Karpas-422 (cell line): ENCODE results near the gene GDAP1L1. TPM values are rescaled to one million over a fixed set of nuclear protein-coding genes. Genes with fewer than 3 reads are reported as not detected.

Experiments
- DNase-seq: peaks from one replicate; pipeline ENCODE4 v3.0.0-alpha.2; 2015
- H2AFZ ChIP-seq: fragments of 200-600 bp; sonication (generic); 2 replicates; pipeline ENCODE4 v1.6.1; 2014; ENCODE audit warnings: antibody characterized with exemption, low read length, mixed read lengths
- H3K27ac ChIP-seq: fragments of 200-600 bp; sonication (generic); 2 replicates; pipeline ENCODE4 v1.5.1; 2014; ENCODE audit warnings: mild to moderate bottlenecking, low read length, moderate library complexity
- H3K27me3 ChIP-seq: fragments of 200-600 bp; sonication (generic); 2 replicates; pipeline ENCODE4 v1.6.1; 2014; ENCODE audit warnings: low read length, mixed read lengths
- H3K36me3 ChIP-seq: fragments of 200-600 bp; sonication (generic); 2 replicates; pipeline ENCODE4 v1.6.1; 2014; ENCODE audit warnings: low read length, mixed read lengths; ENCODE audit not compliant: insufficient read depth
- H3K4me1 ChIP-seq: fragments of 200-600 bp; sonication (generic); 2 replicates; pipeline ENCODE4 v1.6.1; 2014; ENCODE audit warnings: mild to moderate bottlenecking, low read length, mixed read lengths
- H3K4me2 ChIP-seq: fragments of 200-600 bp; sonication (generic); 2 replicates; pipeline ENCODE4 v1.6.1; 2014; ENCODE audit warnings: low read length, low read depth, mild to moderate bottlenecking; ENCODE audit not compliant: poor library complexity, severe bottlenecking
- H3K4me3 ChIP-seq: fragments of 200-600 bp; sonication (generic); 2 replicates; pipeline ENCODE4 v1.5.1; 2014; ENCODE audit warnings: mild to moderate bottlenecking, antibody characterized with exemption, low read length, mixed read lengths
- H3K79me2 ChIP-seq: fragments of 200-600 bp; sonication (generic); 2 replicates; pipeline ENCODE4 v1.6.1; 2014; ENCODE audit warnings: mild to moderate bottlenecking, low read length, mixed read lengths
- H3K9ac ChIP-seq: fragments of 200-600 bp; sonication (generic); 2 replicates; pipeline ENCODE4 v1.6.0; 2014; ENCODE audit warnings: low read length
- H3K9me2 ChIP-seq: fragments of 200-600 bp; sonication (generic), shearing (Covaris generic); replicated peaks from 2 replicates; pipeline ENCODE4 v1.6.0; 2014; ENCODE audit warnings: mild to moderate bottlenecking, low read length, moderate library complexity; ENCODE audit not compliant: insufficient read depth
- H3K9me3 ChIP-seq: fragments of 300-700, 200-600 bp; sonication (generic); 2 replicates; pipeline ENCODE4 v1.6.1; 2014; ENCODE audit warnings: low read length, mixed read lengths
- H4K20me1 ChIP-seq: fragments of 200-600 bp; sonication (generic); 2 replicates; pipeline ENCODE4 v1.6.1; 2014; ENCODE audit warnings: mild to moderate bottlenecking, antibody characterized with exemption, low read length, low read depth; ENCODE audit not compliant: insufficient read depth
- total RNA-seq: library from RNA; depleted of rRNA; stranded (reverse); fragments of >200 nt; shearing (Covaris generic); gene quantifications from 2 replicates; pipeline ENCODE4 v1.2.3, GENCODE V29; 2014; ENCODE audit warnings: low replicate concordance

GDAP1L1 gene
- total RNA-seq, 1 experiment from 2014 or later = 0.89 TPM

DNA sequence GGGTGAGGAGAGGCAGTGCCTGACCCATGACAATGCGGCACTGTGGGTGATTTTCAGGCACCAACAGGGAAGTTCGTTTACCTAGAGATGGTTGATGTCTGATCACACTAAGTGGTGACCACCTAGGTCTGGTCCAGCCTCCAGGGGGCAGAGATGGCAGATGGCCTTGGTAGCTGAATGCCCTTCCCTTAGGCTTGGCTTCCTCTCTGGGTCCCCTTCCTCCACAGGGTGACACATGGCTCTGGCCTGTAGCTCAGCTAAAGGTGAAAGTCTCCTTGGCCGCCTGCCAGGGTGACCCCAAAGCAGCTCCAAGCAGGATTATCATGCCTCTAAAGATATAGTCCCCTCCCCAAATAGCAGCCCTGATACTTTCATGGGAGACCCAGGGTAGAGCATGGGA, 6.4 kb downstream of the GDAP1L1 start:
- no peaks in the 10 kb centered on the region for H3K9me2 ChIP-seq
- H3K9ac ChIP-seq = no peak overlapping the region
- no peaks in the 10 kb centered on the region for H3K9me3 ChIP-seq
- no peaks in the 10 kb centered on the region for H3K79me2 ChIP-seq
- H3K4me1 ChIP-seq = no peaks in the 10 kb centered on the region
- H3K27me3 ChIP-seq = no peaks in the 10 kb centered on the region
- no peak overlapping the region for H3K4me3 ChIP-seq
- no peak overlapping the region for H2AFZ ChIP-seq
- H3K36me3 ChIP-seq = no peaks in the 10 kb centered on the region
- H4K20me1 ChIP-seq = 0 out of 2 replicates have a peak, but pooled peaks cover 8% of the 10 kb centered on the region
- DNase-seq = no peak
- no peak overlapping the region for H3K27ac ChIP-seq
- H3K4me2 ChIP-seq = no peak overlapping the region

DNA sequence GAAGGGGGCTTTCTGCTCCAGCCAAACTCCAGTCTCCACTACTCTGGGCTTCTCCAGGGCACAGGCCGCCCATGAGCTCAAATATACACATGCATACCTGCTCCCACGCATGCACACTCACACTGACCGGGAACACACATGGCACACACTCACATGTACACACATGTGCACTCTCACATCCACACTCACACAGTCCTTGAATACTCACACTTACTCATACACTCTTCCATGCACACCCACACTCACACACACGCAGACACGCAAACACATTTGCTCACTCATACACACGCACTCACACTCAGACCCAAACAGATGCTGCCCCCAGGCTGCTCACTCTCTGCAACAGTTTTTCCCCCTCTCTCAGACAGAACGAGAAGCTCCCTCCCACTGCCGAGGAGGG, 7.0 kb downstream of the GDAP1L1 start:
- no peak for DNase-seq
- no peaks in the 10 kb centered on the region for H3K4me1 ChIP-seq

DNA sequence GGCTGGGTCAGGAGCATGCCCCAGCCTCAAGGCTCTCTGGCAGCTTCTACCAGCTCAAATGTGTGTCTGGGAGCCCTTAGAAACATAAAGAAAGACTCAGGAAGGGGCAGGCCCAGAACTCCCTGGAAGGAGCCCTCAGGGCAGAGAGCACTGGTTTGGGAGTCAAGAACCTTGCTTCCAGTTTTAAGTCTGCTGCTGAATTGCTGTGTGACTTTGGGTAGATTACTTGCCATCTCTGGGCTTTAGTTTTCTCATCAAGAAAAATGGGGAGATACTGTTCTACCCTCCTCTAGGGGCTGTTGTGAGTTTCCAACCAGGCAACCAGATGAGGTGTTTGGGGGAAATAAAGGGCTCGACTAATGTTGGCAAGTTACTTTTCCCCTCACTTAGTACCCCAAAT, 8.8 kb downstream of the GDAP1L1 start:
- Histone ChIP-seq H4K20me1 (0 out of 2 replicates have a peak, but pooled peaks cover 6% of the 10 kb centered on the region), H3K4me1 (no peaks in the 10 kb centered on the region), H3K27me3 (no peaks in the 10 kb centered on the region), H3K9me2 (no peaks in the 10 kb centered on the region), H3K79me2 (no peaks in the 10 kb centered on the region), H3K9me3 (no peaks in the 10 kb centered on the region), H3K4me2 (no peak overlapping the region), H3K4me3 (no peak overlapping the region), H3K9ac (no peak overlapping the region), H3K27ac (no peak overlapping the region), H3K36me3 (no peaks in the 10 kb centered on the region), H2AFZ (no peak overlapping the region)
- DNase-seq = no peak

More for the DNA sequence above, 7.0 kb downstream of the GDAP1L1 start:
- no peak overlapping the region for H3K4me3 ChIP-seq
- H3K9ac ChIP-seq = no peak overlapping the region
- H3K27me3 ChIP-seq = no peaks in the 10 kb centered on the region
- H3K4me2 ChIP-seq = no peak overlapping the region
- no peaks in the 10 kb centered on the region for H3K9me3 ChIP-seq
- H3K36me3 ChIP-seq = no peaks in the 10 kb centered on the region
- no peaks in the 10 kb centered on the region for H3K9me2 ChIP-seq
- 0 out of 2 replicates have a peak, but pooled peaks cover 8% of the 10 kb centered on the region for H4K20me1 ChIP-seq
- no peak overlapping the region for H3K27ac ChIP-seq
- H2AFZ ChIP-seq = no peak overlapping the region
- no peaks in the 10 kb centered on the region for H3K79me2 ChIP-seq

DNA sequence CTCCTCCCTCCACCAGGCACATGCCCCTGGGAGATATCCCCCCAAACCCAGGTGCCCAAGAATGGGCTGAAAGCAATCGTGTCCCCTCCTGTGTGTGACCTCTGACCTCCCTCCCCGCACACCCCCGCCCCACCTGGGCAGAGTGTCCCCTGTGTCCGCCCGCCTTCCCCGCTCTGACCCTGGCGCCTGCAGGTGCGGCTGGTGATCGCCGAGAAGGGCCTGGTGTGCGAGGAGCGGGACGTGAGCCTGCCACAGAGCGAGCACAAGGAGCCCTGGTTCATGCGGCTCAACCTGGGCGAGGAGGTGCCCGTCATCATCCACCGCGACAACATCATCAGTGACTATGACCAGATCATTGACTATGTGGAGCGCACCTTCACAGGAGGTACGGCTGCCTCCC, 9.9 kb downstream of the GDAP1L1 start:
- Histone ChIP-seq H2AFZ (no peak overlapping the region), H3K79me2 (no peaks in the 10 kb centered on the region), H3K9me3 (no peaks in the 10 kb centered on the region), H4K20me1 (0 out of 2 replicates have a peak, but pooled peaks cover 6% of the 10 kb centered on the region), H3K4me1 (no peaks in the 10 kb centered on the region), H3K4me2 (no peak overlapping the region), H3K9ac (no peak overlapping the region), H3K9me2 (no peaks in the 10 kb centered on the region), H3K27me3 (no peaks in the 10 kb centered on the region), H3K4me3 (no peak overlapping the region), H3K27ac (no peak overlapping the region), H3K36me3 (no peaks in the 10 kb centered on the region)
- no peak for DNase-seq

DNA sequence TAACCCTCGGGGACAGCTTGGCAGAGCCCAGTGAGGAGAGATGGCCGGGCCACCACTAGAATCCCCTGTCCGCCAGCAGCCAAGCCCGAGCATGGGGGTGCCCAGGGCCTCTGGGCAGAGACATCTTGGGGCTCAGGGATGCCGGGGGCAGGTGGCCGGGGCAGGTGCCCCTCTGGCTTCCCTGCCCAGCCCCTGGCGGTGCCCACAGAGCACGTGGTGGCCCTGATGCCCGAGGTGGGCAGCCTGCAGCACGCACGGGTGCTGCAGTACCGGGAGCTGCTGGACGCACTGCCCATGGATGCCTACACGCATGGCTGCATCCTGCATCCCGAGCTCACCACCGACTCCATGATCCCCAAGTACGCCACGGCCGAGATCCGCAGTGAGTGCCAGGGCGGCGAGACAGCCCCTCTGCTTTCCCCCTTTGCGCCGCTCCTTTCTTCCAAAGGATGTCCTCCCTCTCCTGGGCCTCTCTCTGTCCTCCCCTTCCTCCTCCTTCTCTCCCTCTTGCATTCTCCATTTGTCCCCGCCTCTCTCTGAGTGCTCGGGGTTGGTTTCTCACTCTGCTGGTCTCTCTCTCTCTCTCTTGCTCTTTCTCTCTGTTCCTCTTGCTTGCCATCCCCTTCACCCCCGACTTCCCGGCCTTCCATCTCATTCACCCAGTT, 11.2 kb downstream of the GDAP1L1 start:
- Histone ChIP-seq H3K36me3 (no peaks in the 10 kb centered on the region), H3K9ac (no peak overlapping the region), H2AFZ (no peak overlapping the region), H3K4me2 (no peak overlapping the region), H4K20me1 (0 out of 2 replicates have a peak, but pooled peaks cover 6% of the 10 kb centered on the region), H3K9me2 (no peaks in the 10 kb centered on the region), H3K9me3 (no peaks in the 10 kb centered on the region), H3K27me3 (no peaks in the 10 kb centered on the region), H3K4me3 (no peak overlapping the region), H3K79me2 (no peaks in the 10 kb centered on the region), H3K4me1 (no peaks in the 10 kb centered on the region), H3K27ac (no peak overlapping the region)
- DNase-seq = no peak

DNA sequence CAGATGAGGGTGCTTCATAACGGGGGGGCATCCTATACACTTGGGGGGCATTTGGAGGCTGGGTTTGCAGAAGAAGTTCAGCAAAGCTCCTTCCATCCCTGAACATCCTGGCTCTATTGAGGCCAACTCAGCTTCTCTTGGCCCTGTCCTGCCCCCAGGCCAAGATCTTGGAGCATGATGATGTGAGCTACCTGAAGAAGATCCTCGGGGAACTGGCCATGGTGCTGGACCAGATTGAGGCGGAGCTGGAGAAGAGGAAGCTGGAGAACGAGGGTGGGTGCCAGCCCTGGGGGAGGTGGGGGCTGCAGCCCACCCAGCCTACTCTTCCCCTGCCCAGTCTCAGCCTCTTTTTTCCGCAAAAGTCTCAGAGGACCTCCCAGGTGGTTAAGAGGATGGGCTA, 17.2 kb downstream of the GDAP1L1 start:
- no peaks in the 10 kb centered on the region for H3K36me3 ChIP-seq
- no peaks in the 10 kb centered on the region for H3K9me2 ChIP-seq
- H3K4me2 ChIP-seq = no peak overlapping the region
- H3K4me3 ChIP-seq = no peak overlapping the region
- H2AFZ ChIP-seq = no peak overlapping the region
- no peaks in the 10 kb centered on the region for H3K79me2 ChIP-seq
- no peaks in the 10 kb centered on the region for H3K9me3 ChIP-seq
- no peak overlapping the region for H3K9ac ChIP-seq
- no peak overlapping the region for H3K27ac ChIP-seq
- peak; percentile 50 for DNase-seq
- no peaks in the 10 kb centered on the region for H4K20me1 ChIP-seq
- H3K4me1 ChIP-seq = no peaks in the 10 kb centered on the region
- H3K27me3 ChIP-seq = no peaks in the 10 kb centered on the region

DNA sequence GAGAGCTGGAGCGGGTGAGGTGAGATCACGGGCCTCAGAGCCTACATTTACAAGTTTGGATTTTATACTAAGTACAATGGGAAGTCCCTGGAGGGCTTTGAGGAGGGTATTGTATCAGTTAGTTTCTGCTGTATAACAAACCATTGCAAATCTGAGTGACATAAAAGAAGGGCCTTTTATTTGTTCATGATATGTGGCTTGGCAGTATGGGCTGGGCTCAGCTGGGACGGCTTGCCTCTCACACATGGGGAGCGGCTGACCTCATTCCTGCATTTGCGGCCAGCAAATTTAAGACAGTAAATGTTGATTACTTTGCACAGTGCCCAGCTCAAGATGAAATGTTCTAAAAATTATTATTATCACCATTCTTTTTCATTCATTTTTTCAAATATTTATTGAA, 21.7 kb downstream of the GDAP1L1 start:
- Histone ChIP-seq H3K9me2 (no peaks in the 10 kb centered on the region), H3K4me1 (no peaks in the 10 kb centered on the region), H3K36me3 (no peaks in the 10 kb centered on the region), H3K27me3 (no peaks in the 10 kb centered on the region), H3K9me3 (no peaks in the 10 kb centered on the region), H3K79me2 (no peaks in the 10 kb centered on the region), H4K20me1 (no peaks in the 10 kb centered on the region), H3K27ac (no peak overlapping the region), H3K4me2 (no peak overlapping the region), H2AFZ (no peak overlapping the region), H3K4me3 (no peak overlapping the region), H3K9ac (no peak overlapping the region)
- DNase-seq = no peak

DNA sequence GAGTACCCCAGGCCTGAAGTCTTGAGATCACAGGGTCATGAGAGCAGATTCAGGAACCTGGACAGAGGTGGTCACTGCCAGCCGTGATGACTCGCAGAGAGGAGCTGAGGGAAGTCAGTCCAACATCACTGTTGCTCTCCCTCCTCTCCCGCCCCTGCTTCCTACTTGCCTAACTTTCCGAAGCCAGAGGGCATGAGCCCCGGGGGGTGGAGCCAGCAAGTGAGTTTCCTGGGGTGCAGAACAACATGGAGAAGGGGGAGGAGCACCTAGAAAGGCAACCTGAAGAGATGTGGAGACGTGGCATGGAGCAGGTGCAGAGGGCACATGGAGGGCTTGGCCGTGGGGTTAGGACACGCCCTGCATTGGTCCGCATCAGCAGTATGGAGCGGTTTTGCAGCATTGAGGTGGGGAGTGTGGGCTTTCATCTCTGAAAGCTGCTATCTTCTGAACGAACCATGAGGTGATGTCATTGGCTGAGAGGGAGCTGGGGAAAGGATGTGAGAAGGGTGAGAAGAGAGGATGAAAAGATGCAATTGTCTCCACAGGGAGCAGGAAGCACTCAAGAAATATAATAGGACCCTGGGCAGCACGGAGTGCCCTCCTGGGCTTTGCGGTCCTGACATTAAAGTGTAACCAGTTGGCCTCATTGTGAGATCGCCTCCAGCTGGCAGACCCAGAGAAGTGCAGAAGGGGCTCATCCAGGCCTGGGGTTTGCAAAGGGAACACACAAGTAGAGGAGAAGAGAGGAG, 25.0 kb downstream of the GDAP1L1 start:
- Histone ChIP-seq H3K9me3 (no peaks in the 10 kb centered on the region), H3K9ac (no peak overlapping the region), H3K9me2 (no peaks in the 10 kb centered on the region), H3K79me2 (no peaks in the 10 kb centered on the region), H3K4me2 (no peak overlapping the region), H4K20me1 (no peaks in the 10 kb centered on the region), H3K27me3 (no peaks in the 10 kb centered on the region), H3K4me3 (no peak overlapping the region), H3K36me3 (no peaks in the 10 kb centered on the region), H3K27ac (no peak overlapping the region), H2AFZ (no peak overlapping the region), H3K4me1 (no peaks in the 10 kb centered on the region)
- no peak for DNase-seq
